ENCODE results near the gene PCYT2. TPM values are rescaled to one million over a fixed set of nuclear protein-coding genes. Genes with fewer than 3 reads are reported as not detected.

Gene PCYT2
- total RNA-seq, 1 experiment from 2014 or later, result 51.5 TPM

GRCh38 chr17:81852237-81852636 is 59.0 kb downstream of the PCYT2 start:
- RAD21 ChIA-PET (ENCODE audit: low non-redundant PET in 1 of 2, low total read pairs in 2 of 2, uncharacterized antibody in 2 of 2, unreplicated experiment in 2 of 2), result no interaction called here
- Histone ChIP-seq H3K79me2 (ENCODE audit: insufficient read depth, low read length) (peaks cover 70% of the 10 kb centered on the region), H2AFZ (ENCODE audit: low read depth, low read length, poor library complexity, severe bottlenecking) (no peak overlapping the region), H3K27ac (ENCODE audit: low read depth, low read length) (no peak overlapping the region), H3K4me2 (ENCODE audit: low read length) (no peak overlapping the region), H4K20me1 (ENCODE audit: insufficient read depth) (peaks cover 1% of the 10 kb centered on the region; the same call in 1 of the 2 replicates), H3K9me2 (ENCODE audit: insufficient read depth) (no peaks in the 10 kb centered on the region), H3K4me1 (ENCODE audit: control insufficient read depth in 1 of 2, insufficient read depth in 2 of 2, low read length in 2 of 2) (no peaks in the 10 kb centered on the region; a peak in 1 of 4 replicates), H3K27me3 (ENCODE audit: insufficient read depth, low read length) (no peaks in the 10 kb centered on the region), H3K4me3 (replicated peaks in 1 of 2; ENCODE audit: low read depth in 1 of 2, low read length in 2 of 2) (no peak overlapping the region), H3K36me3 (ENCODE audit: control insufficient read depth in 1 of 2, insufficient read depth in 2 of 2, low read length in 2 of 2) (peaks cover 63 to 68% of the 10 kb centered on the region in 2 experiments), H3K9ac (ENCODE audit: low read length) (no peak overlapping the region), H3K9me3 (ENCODE audit: control insufficient read depth in 1 of 2, insufficient read depth in 1 of 2, low read depth in 1 of 2, low read length in 2 of 2) (no peaks in the 10 kb centered on the region)
- CTCF ChIA-PET, result interaction anchor here (0.7 kb wide), 1 partner anchor 30 kb away, joined by 3 read pairs; no protein-coding TSS in a partner anchor
- intact Hi-C loops (cut with micrococcal nuclease), result no loop called here
- no peak for DNase-seq (ENCODE audit: low read depth, low spot score)
- no TSS peak for BruUV-seq (replicated peaks)
- POLR2A ChIA-PET, result interaction anchor here (1.2 to 1.6 kb wide), 2 partner anchors 9 to 11 kb away, joined by 3 read pairs; no protein-coding TSS in a partner anchor
- ATAC-seq, result no peak
- TF ChIP-seq CTCF (IDR thresholded peaks at IDR 0.05 in 2 of 3, conservative IDR thresholded peaks at IDR 0.05 in 1 of 3; ENCODE audit: borderline replicate concordance in 1 of 3, insufficient read depth in 1 of 3, low read depth in 2 of 3, low read length in 2 of 3) (no peak), SIN3A (IDR thresholded peaks at IDR 0.05; ENCODE audit: low read depth) (no peak)
- TF ChIP-seq, protein P1, sequence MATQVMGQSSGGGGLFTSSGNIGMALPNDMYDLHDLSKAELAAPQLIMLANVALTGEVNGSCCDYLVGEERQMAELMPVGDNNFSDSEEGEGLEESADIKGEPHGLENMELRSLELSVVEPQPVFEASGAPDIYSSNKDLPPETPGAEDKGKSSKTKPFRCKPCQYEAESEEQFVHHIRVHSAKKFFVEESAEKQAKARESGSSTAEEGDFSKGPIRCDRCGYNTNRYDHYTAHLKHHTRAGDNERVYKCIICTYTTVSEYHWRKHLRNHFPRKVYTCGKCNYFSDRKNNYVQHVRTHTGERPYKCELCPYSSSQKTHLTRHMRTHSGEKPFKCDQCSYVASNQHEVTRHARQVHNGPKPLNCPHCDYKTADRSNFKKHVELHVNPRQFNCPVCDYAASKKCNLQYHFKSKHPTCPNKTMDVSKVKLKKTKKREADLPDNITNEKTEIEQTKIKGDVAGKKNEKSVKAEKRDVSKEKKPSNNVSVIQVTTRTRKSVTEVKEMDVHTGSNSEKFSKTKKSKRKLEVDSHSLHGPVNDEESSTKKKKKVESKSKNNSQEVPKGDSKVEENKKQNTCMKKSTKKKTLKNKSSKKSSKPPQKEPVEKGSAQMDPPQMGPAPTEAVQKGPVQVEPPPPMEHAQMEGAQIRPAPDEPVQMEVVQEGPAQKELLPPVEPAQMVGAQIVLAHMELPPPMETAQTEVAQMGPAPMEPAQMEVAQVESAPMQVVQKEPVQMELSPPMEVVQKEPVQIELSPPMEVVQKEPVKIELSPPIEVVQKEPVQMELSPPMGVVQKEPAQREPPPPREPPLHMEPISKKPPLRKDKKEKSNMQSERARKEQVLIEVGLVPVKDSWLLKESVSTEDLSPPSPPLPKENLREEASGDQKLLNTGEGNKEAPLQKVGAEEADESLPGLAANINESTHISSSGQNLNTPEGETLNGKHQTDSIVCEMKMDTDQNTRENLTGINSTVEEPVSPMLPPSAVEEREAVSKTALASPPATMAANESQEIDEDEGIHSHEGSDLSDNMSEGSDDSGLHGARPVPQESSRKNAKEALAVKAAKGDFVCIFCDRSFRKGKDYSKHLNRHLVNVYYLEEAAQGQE (IDR thresholded peaks at IDR 0.05; ENCODE audit: low read depth), result no peak
- TF ChIP-seq, protein P2, sequence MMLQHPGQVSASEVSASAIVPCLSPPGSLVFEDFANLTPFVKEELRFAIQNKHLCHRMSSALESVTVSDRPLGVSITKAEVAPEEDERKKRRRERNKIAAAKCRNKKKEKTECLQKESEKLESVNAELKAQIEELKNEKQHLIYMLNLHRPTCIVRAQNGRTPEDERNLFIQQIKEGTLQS (IDR thresholded peaks at IDR 0.05), result no peak
